ENCODE data around the gene ADAMTS2.

Gene ADAMTS2

DNA sequence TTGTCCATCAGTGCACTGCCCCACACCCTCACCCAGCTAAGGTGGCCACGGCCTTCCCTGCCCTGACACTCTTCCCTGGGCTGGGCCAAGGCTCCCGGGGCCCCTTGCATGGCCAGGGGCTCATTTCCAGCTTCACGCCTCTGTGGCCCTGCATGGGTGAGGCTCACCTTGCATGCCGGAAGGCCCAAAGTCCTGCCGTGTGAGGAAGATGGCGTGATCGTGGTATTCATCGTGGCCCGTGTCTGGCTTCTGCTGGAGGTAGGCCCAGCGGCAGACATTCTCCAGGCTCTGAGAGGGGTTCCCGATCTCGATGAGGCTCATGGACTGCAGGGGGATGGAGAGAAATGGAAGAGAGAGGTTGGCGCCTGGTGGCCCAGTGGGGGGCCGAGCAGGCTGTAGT is 186.7 kb downstream of the ADAMTS2 start:
- no peak overlapping the region for H2BK12ac ChIP-seq (ENCODE audit: low read length)
- H3K4me3 ChIP-seq (ENCODE audit: low read length in 2 of 2), result peak overlapping the region in 1 of 2 donors; percentile 10
- no peak overlapping the region for H2BK120ac ChIP-seq (ENCODE audit: low read depth, low read length)
- H3K14ac ChIP-seq (ENCODE audit: low read length), result no peak overlapping the region
- no peak overlapping the region for H3K27ac ChIP-seq (replicated peaks; ENCODE audit: low read length)
- no peak overlapping the region for H3K23ac ChIP-seq (ENCODE audit: low read depth, low read length, poor library complexity)
- H3K18ac ChIP-seq (ENCODE audit: low read length), result peak overlapping the region; percentile 11
- DNase-seq (ENCODE audit: low spot score), result no peak
- WGBS, 2 donors (ENCODE audit: extremely low coverage in 2 of 2, insufficient read length in 2 of 2, insufficient replicate concordance in 1 of 2), result no CpG with 5 or more reads among the region's 14 CpGs
- no peak overlapping the region for H3K4ac ChIP-seq (ENCODE audit: low read length)
- no peaks in the 10 kb centered on the region for H3K27me3 ChIP-seq (ENCODE audit: control insufficient read depth in 3 of 3, insufficient read depth in 3 of 3, low read depth in 1 of 3, low read length in 3 of 3)
- H2AK5ac ChIP-seq (ENCODE audit: low read depth, low read length), result no peak overlapping the region
- H3K4me2 ChIP-seq (ENCODE audit: insufficient read depth, low read length, poor library complexity, severe bottlenecking), result no peak overlapping the region
- H2AFZ ChIP-seq (ENCODE audit: low read length), result no peak overlapping the region
- H3K36me3 ChIP-seq (replicated peaks in 1 of 2; ENCODE audit: control insufficient read depth in 2 of 2, insufficient read depth in 2 of 2, low read length in 2 of 2), result no peaks in the 10 kb centered on the region
- no peak overlapping the region for H4K91ac ChIP-seq (ENCODE audit: low read depth, low read length, poor library complexity)
- H2BK5ac ChIP-seq (ENCODE audit: low read length), result no peak overlapping the region
- H2BK15ac ChIP-seq (ENCODE audit: low read length), result no peak overlapping the region
- H3K9me3 ChIP-seq (replicated peaks in 1 of 2; ENCODE audit: control insufficient read depth in 2 of 2, insufficient read depth in 1 of 2, low read depth in 1 of 2, low read length in 2 of 2), result peaks cover 0 to 8% of the 10 kb centered on the region in 2 donors
- H4K8ac ChIP-seq (ENCODE audit: low read depth, low read length), result no peak overlapping the region
- H3K4me1 ChIP-seq (ENCODE audit: control insufficient read depth in 2 of 2, insufficient read depth in 1 of 2, low read depth in 1 of 2, low read length in 2 of 2), result no peaks in the 10 kb centered on the region
- H3K9ac ChIP-seq (ENCODE audit: low read depth, low read length, poor library complexity), result no peak overlapping the region
- no peaks in the 10 kb centered on the region for H3K79me1 ChIP-seq (ENCODE audit: low read depth, low read length)

DNA sequence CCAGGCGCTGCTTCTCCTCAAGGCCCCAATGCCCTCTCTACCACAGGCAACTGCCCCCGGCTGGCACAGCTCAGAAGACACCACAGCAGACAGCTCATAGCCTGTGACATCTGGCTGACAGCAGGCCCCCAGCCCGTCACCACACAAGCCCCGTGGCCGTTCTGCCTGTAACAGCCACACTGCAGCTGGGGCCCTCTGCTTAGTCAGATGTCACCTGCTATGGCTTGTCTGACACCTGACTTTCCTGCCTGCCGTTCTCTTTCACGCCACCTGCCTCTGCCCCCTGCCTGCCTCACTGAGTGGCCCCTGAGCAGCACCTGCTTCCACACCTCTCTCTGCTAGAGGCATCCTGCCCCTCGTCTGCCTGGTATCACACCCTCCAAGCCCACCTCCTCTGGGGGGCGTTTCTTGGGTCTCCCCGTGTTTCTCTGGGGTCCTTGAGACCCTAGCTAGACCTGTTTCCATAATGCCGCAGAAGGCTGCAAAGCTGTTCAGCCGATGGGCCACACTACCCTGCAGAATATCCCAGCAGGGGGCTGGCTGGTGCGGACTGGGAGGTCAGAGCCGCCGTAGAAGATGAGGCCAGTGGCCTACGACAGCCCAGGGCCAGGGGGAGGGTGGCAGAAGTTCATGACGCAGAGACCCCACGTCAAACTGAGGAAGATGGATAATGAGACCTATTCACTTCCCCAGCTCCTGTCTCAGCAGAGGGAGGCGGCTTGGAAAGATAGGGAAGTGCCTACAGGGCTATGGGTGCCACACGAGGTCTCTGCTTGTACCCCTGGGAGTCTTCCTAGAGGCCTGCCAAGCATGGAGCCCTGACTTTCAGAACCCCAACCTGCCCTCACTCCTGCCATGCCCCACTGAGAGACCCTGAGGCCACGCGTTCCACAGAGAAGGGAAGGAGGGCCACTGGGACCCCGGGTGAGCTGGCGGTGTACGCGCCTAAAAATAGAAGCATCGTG is 190.0 kb downstream of the ADAMTS2 start:
- H3K4me1 ChIP-seq (ENCODE audit: control insufficient read depth in 2 of 2, insufficient read depth in 1 of 2, low read depth in 1 of 2, low read length in 2 of 2), result no peaks in the 10 kb centered on the region
- H3K4me3 ChIP-seq (ENCODE audit: low read length in 2 of 2), result no peak overlapping the region
- H3K27me3 ChIP-seq (ENCODE audit: control insufficient read depth in 3 of 3, insufficient read depth in 3 of 3, low read depth in 1 of 3, low read length in 3 of 3), result no peaks in the 10 kb centered on the region
- no peak overlapping the region for H2BK120ac ChIP-seq (ENCODE audit: low read depth, low read length)
- no peaks in the 10 kb centered on the region for H3K79me1 ChIP-seq (ENCODE audit: low read depth, low read length)
- no peak overlapping the region for H3K23ac ChIP-seq (ENCODE audit: low read depth, low read length, poor library complexity)
- H4K8ac ChIP-seq (ENCODE audit: low read depth, low read length), result no peak overlapping the region
- no peak overlapping the region for H2BK15ac ChIP-seq (ENCODE audit: low read length)
- H2AK5ac ChIP-seq (ENCODE audit: low read depth, low read length), result no peak overlapping the region
- H2BK12ac ChIP-seq (ENCODE audit: low read length), result peak overlapping the region; percentile 41
- WGBS, 2 donors (ENCODE audit: extremely low coverage in 2 of 2, insufficient read length in 2 of 2, insufficient replicate concordance in 1 of 2), result no CpG with 5 or more reads among the region's 27 CpGs
- no peak overlapping the region for H3K4me2 ChIP-seq (ENCODE audit: insufficient read depth, low read length, poor library complexity, severe bottlenecking)
- peaks cover 0 to 3% of the 10 kb centered on the region in 2 donors for H3K9me3 ChIP-seq (replicated peaks in 1 of 2; ENCODE audit: control insufficient read depth in 2 of 2, insufficient read depth in 1 of 2, low read depth in 1 of 2, low read length in 2 of 2)
- DNase-seq (ENCODE audit: low spot score), result no peak
- no peak overlapping the region for H2BK5ac ChIP-seq (ENCODE audit: low read length)
- peak overlapping the region; percentile 85 for H3K14ac ChIP-seq (ENCODE audit: low read length)
- no peak overlapping the region for H3K4ac ChIP-seq (ENCODE audit: low read length)
- no peaks in the 10 kb centered on the region for H3K36me3 ChIP-seq (replicated peaks in 1 of 2; ENCODE audit: control insufficient read depth in 2 of 2, insufficient read depth in 2 of 2, low read length in 2 of 2)
- H2AFZ ChIP-seq (ENCODE audit: low read length), result no peak overlapping the region
- H3K9ac ChIP-seq (ENCODE audit: low read depth, low read length, poor library complexity), result peak overlapping the region; percentile 66
- peak overlapping the region; percentile 64 for H3K18ac ChIP-seq (ENCODE audit: low read length)
- no peak overlapping the region for H4K91ac ChIP-seq (ENCODE audit: low read depth, low read length, poor library complexity)
- H3K27ac ChIP-seq (replicated peaks; ENCODE audit: low read length), result no peak overlapping the region

GRCh38 chr5:179154346-179154990 is 190.8 kb downstream of the ADAMTS2 start:
- DNase-seq (ENCODE audit: low spot score), result no peak
- WGBS, 2 donors (ENCODE audit: extremely low coverage in 2 of 2, insufficient read length in 2 of 2, insufficient replicate concordance in 1 of 2), result no CpG with 5 or more reads among the region's 17 CpGs

GRCh38 chr5:179153921-179154345 is 191.3 kb downstream of the ADAMTS2 start:
- no peaks in the 10 kb centered on the region for H3K4me1 ChIP-seq (ENCODE audit: control insufficient read depth in 2 of 2, insufficient read depth in 1 of 2, low read depth in 1 of 2, low read length in 2 of 2)
- peak overlapping the region; percentile 53 for H2BK5ac ChIP-seq (ENCODE audit: low read length)
- H3K4me3 ChIP-seq (ENCODE audit: low read length in 2 of 2), result no peak overlapping the region
- H3K18ac ChIP-seq (ENCODE audit: low read length), result peak overlapping the region; percentile 65
- H3K4me2 ChIP-seq (ENCODE audit: insufficient read depth, low read length, poor library complexity, severe bottlenecking), result no peak overlapping the region
- H3K27me3 ChIP-seq (ENCODE audit: control insufficient read depth in 3 of 3, insufficient read depth in 3 of 3, low read depth in 1 of 3, low read length in 3 of 3), result peaks cover 0 to 4% (median 0%) of the 10 kb centered on the region in 3 experiments
- H4K8ac ChIP-seq (ENCODE audit: low read depth, low read length), result no peak overlapping the region
- no peak overlapping the region for H2AFZ ChIP-seq (ENCODE audit: low read length)
- no peak overlapping the region for H2BK15ac ChIP-seq (ENCODE audit: low read length)
- H3K36me3 ChIP-seq (replicated peaks in 1 of 2; ENCODE audit: control insufficient read depth in 2 of 2, insufficient read depth in 2 of 2, low read length in 2 of 2), result no peaks in the 10 kb centered on the region
- DNase-seq (ENCODE audit: low spot score), result no peak
- H3K79me1 ChIP-seq (ENCODE audit: low read depth, low read length), result no peaks in the 10 kb centered on the region
- H4K91ac ChIP-seq (ENCODE audit: low read depth, low read length, poor library complexity), result no peak overlapping the region
- no peak overlapping the region for H2BK12ac ChIP-seq (ENCODE audit: low read length)
- no peak overlapping the region for H2BK120ac ChIP-seq (ENCODE audit: low read depth, low read length)
- no CpG with 5 or more reads among the region's 22 CpGs for WGBS, 2 donors (ENCODE audit: extremely low coverage in 2 of 2, insufficient read length in 2 of 2, insufficient replicate concordance in 1 of 2)
- peak overlapping the region; percentile 82 for H3K14ac ChIP-seq (ENCODE audit: low read length)
- H3K4ac ChIP-seq (ENCODE audit: low read length), result peak overlapping the region; percentile 53
- H3K9ac ChIP-seq (ENCODE audit: low read depth, low read length, poor library complexity), result no peak overlapping the region
- H3K23ac ChIP-seq (ENCODE audit: low read depth, low read length, poor library complexity), result peak overlapping the region; percentile 43
- H3K9me3 ChIP-seq (replicated peaks in 1 of 2; ENCODE audit: control insufficient read depth in 2 of 2, insufficient read depth in 1 of 2, low read depth in 1 of 2, low read length in 2 of 2), result peaks cover 0 to 3% of the 10 kb centered on the region in 2 donors
- no peak overlapping the region for H2AK5ac ChIP-seq (ENCODE audit: low read depth, low read length)
- no peak overlapping the region for H3K27ac ChIP-seq (replicated peaks; ENCODE audit: low read length)

More at GRCh38 chr5:179154346-179154990, 190.8 kb downstream of the ADAMTS2 start:
- peak overlapping the region; percentile 41 for H2BK12ac ChIP-seq (ENCODE audit: low read length)
- no peak overlapping the region for H4K91ac ChIP-seq (ENCODE audit: low read depth, low read length, poor library complexity)
- H2BK5ac ChIP-seq (ENCODE audit: low read length), result peak overlapping the region; percentile 53
- peak overlapping the region; percentile 61 for H2AK5ac ChIP-seq (ENCODE audit: low read depth, low read length)
- H2BK120ac ChIP-seq (ENCODE audit: low read depth, low read length), result no peak overlapping the region
- no peak overlapping the region for H3K9ac ChIP-seq (ENCODE audit: low read depth, low read length, poor library complexity)
- H3K4ac ChIP-seq (ENCODE audit: low read length), result no peak overlapping the region
- H3K18ac ChIP-seq (ENCODE audit: low read length), result peak overlapping the region; percentile 64
- H2AFZ ChIP-seq (ENCODE audit: low read length), result no peak overlapping the region
- no peak overlapping the region for H3K4me2 ChIP-seq (ENCODE audit: insufficient read depth, low read length, poor library complexity, severe bottlenecking)
- no peaks in the 10 kb centered on the region for H3K79me1 ChIP-seq (ENCODE audit: low read depth, low read length)
- H3K27ac ChIP-seq (replicated peaks; ENCODE audit: low read length), result no peak overlapping the region
- H2BK15ac ChIP-seq (ENCODE audit: low read length), result peak overlapping the region; percentile 24
- peak overlapping the region; percentile 43 for H3K23ac ChIP-seq (ENCODE audit: low read depth, low read length, poor library complexity)
- H4K8ac ChIP-seq (ENCODE audit: low read depth, low read length), result no peak overlapping the region
- H3K4me1 ChIP-seq (ENCODE audit: control insufficient read depth in 2 of 2, insufficient read depth in 1 of 2, low read depth in 1 of 2, low read length in 2 of 2), result no peaks in the 10 kb centered on the region
- H3K4me3 ChIP-seq (ENCODE audit: low read length in 2 of 2), result no peak overlapping the region
- H3K9me3 ChIP-seq (replicated peaks in 1 of 2; ENCODE audit: control insufficient read depth in 2 of 2, insufficient read depth in 1 of 2, low read depth in 1 of 2, low read length in 2 of 2), result peaks cover 0 to 3% of the 10 kb centered on the region in 2 donors
- no peaks in the 10 kb centered on the region for H3K27me3 ChIP-seq (ENCODE audit: control insufficient read depth in 3 of 3, insufficient read depth in 3 of 3, low read depth in 1 of 3, low read length in 3 of 3)
- H3K14ac ChIP-seq (ENCODE audit: low read length), result peak overlapping the region; percentile 82
- H3K36me3 ChIP-seq (replicated peaks in 1 of 2; ENCODE audit: control insufficient read depth in 2 of 2, insufficient read depth in 2 of 2, low read length in 2 of 2), result no peaks in the 10 kb centered on the region
